Skeletal muscle tissue (tissue), 4 donors: Measurements from ENCODE around the gene SLITRK3. TPM values are rescaled to one million over a fixed set of nuclear protein-coding genes. Genes with fewer than 3 reads are reported as not detected.

Experiments used
- H3K27ac ChIP-seq: one replicate; pipeline ENCODE4 v1.7.0; 2013; ENCODE audit warnings: mild to moderate bottlenecking, low read depth, low read length, inconsistent platforms
- H3K27me3 ChIP-seq, 3 donors: one replicate each; pipeline ENCODE4 v1.7.0; 2013; ENCODE audit warnings: low read length in 3 of 3; ENCODE audit not compliant: control insufficient read depth in 3 of 3, insufficient read depth in 3 of 3
- H3K36me3 ChIP-seq, 3 donors: one replicate each; pipeline ENCODE4 v1.7.0; 2013; ENCODE audit warnings: low read length in 3 of 3; ENCODE audit not compliant: control insufficient read depth in 3 of 3, insufficient read depth in 3 of 3
- H3K4me1 ChIP-seq, 3 donors: one replicate each; pipeline ENCODE4 v1.7.0; 2013; ENCODE audit warnings: low read length in 3 of 3, mild to moderate bottlenecking in 3 of 3; ENCODE audit not compliant: control insufficient read depth in 3 of 3, insufficient read depth in 3 of 3
- H3K4me3 ChIP-seq, 3 donors: one replicate each; pipeline ENCODE4 v1.7.0; 2013; ENCODE audit warnings: low read length in 3 of 3
- H3K9ac ChIP-seq, 3 donors: one replicate each; pipeline ENCODE4 v1.7.0; 2013; ENCODE audit warnings: low read length in 3 of 3, mild to moderate bottlenecking in 3 of 3, moderate library complexity in 2 of 3, low read depth in 1 of 3
- H3K9me3 ChIP-seq, 3 donors: one replicate each; pipeline ENCODE4 v1.7.0; 2013; ENCODE audit warnings: low read length in 3 of 3; ENCODE audit not compliant: control insufficient read depth in 3 of 3
- total RNA-seq: library from RNA; depleted of rRNA; stranded (reverse); fragments of >200 nt; gene quantifications from one replicate; pipeline ENCODE4 v1.2.3, GENCODE V29; 2014
- donor health status: Osteomylitis.

The SLITRK3 gene
- total RNA-seq, 1 donor from 2014 or later: under 0.01 TPM

- Histone ChIP-seq H3K4me1 (peaks cover 16 to 20% (median 19%) of the 10 kb centered on the region in 3 donors), H3K4me3 (no peak overlapping the region), H3K9ac (no peak overlapping the region), H3K27ac (no peak overlapping the region), H3K36me3 (no peaks in the 10 kb centered on the region), H3K27me3 (peaks cover 46 to 52% (median 48%) of the 10 kb centered on the region in 3 donors), H3K9me3 (no peaks in the 10 kb centered on the region)
Observed at GRCh38 chr3:165192610-165193192, 3.5 kb downstream of the SLITRK3 start.

- H3K36me3 ChIP-seq: no peaks in the 10 kb centered on the region
- no peak overlapping the region for H3K9ac ChIP-seq
- peaks cover 11 to 16% (median 16%) of the 10 kb centered on the region in 3 donors for H3K4me1 ChIP-seq
- no peak overlapping the region for H3K27ac ChIP-seq
- no peak overlapping the region for H3K4me3 ChIP-seq
- H3K27me3 ChIP-seq: peaks cover 34 to 41% (median 37%) of the 10 kb centered on the region in 3 donors
- no peaks in the 10 kb centered on the region for H3K9me3 ChIP-seq
Observed at GRCh38 chr3:165191491-165191890, 4.7 kb downstream of the SLITRK3 start.

GRCh38 chr3:165188452-165188851, 7.7 kb downstream of the SLITRK3 start:
- Histone ChIP-seq H3K9ac (no peak overlapping the region), H3K9me3 (no peaks in the 10 kb centered on the region), H3K4me3 (no peak overlapping the region), H3K27me3 (peaks cover 7 to 13% (median 10%) of the 10 kb centered on the region in 3 donors), H3K27ac (no peak overlapping the region), H3K4me1 (peaks cover 0 to 2% (median 0%) of the 10 kb centered on the region in 3 donors), H3K36me3 (no peaks in the 10 kb centered on the region)

- Histone ChIP-seq H3K4me3 (no peak overlapping the region), H3K27ac (no peak overlapping the region), H3K4me1 (no peaks in the 10 kb centered on the region), H3K9me3 (no peaks in the 10 kb centered on the region), H3K36me3 (no peaks in the 10 kb centered on the region), H3K9ac (no peak overlapping the region), H3K27me3 (peaks cover 0 to 4% (median 0%) of the 10 kb centered on the region in 3 donors)
Observed at GRCh38 chr3:165185707-165186327, 10.4 kb downstream of the SLITRK3 start.

- no peaks in the 10 kb centered on the region for H3K9me3 ChIP-seq
- H3K36me3 ChIP-seq: no peaks in the 10 kb centered on the region
- no peaks in the 10 kb centered on the region for H3K27me3 ChIP-seq
- H3K4me1 ChIP-seq: no peaks in the 10 kb centered on the region
- H3K9ac ChIP-seq: no peak overlapping the region
- no peak overlapping the region for H3K27ac ChIP-seq
- no peak overlapping the region for H3K4me3 ChIP-seq
Observed at GRCh38 chr3:165181556-165181955, 14.6 kb downstream of the SLITRK3 start.

- H3K9ac ChIP-seq: no peak overlapping the region
- H3K4me3 ChIP-seq: no peak overlapping the region
- no peaks in the 10 kb centered on the region for H3K36me3 ChIP-seq
- peaks cover 0 to 4% (median 0%) of the 10 kb centered on the region in 3 donors for H3K27me3 ChIP-seq
- no peak overlapping the region for H3K27ac ChIP-seq
- H3K9me3 ChIP-seq: no peaks in the 10 kb centered on the region
- H3K4me1 ChIP-seq: no peaks in the 10 kb centered on the region
Observed at GRCh38 chr3:165170236-165170635, 25.9 kb downstream of the SLITRK3 start.

GRCh38 chr3:165169368-165169767, 26.8 kb downstream of the SLITRK3 start:
- H3K27me3 ChIP-seq: peaks cover 0 to 4% (median 0%) of the 10 kb centered on the region in 3 donors
- H3K9ac ChIP-seq: no peak overlapping the region
- no peak overlapping the region for H3K27ac ChIP-seq
- H3K4me1 ChIP-seq: no peaks in the 10 kb centered on the region
- H3K4me3 ChIP-seq: no peak overlapping the region
- H3K9me3 ChIP-seq: no peaks in the 10 kb centered on the region
- H3K36me3 ChIP-seq: no peaks in the 10 kb centered on the region

- Histone ChIP-seq H3K9ac (no peak overlapping the region), H3K36me3 (no peaks in the 10 kb centered on the region), H3K4me1 (no peaks in the 10 kb centered on the region), H3K4me3 (no peak overlapping the region), H3K27me3 (no peaks in the 10 kb centered on the region), H3K27ac (no peak overlapping the region), H3K9me3 (no peaks in the 10 kb centered on the region)
Observed at GRCh38 chr3:165162883-165163282, 33.3 kb downstream of the SLITRK3 start.

- Histone ChIP-seq H3K4me3 (no peak overlapping the region), H3K4me1 (no peaks in the 10 kb centered on the region), H3K9me3 (no peaks in the 10 kb centered on the region), H3K27me3 (no peaks in the 10 kb centered on the region), H3K27ac (no peak overlapping the region), H3K9ac (no peak overlapping the region), H3K36me3 (no peaks in the 10 kb centered on the region)
Observed at GRCh38 chr3:165159760-165160421, 36.3 kb downstream of the SLITRK3 start.

- Histone ChIP-seq H3K36me3 (no peaks in the 10 kb centered on the region), H3K4me1 (no peaks in the 10 kb centered on the region), H3K4me3 (no peak overlapping the region), H3K9me3 (no peaks in the 10 kb centered on the region), H3K27me3 (no peaks in the 10 kb centered on the region), H3K9ac (no peak overlapping the region), H3K27ac (no peak overlapping the region)
Observed at GRCh38 chr3:165158011-165158410, 38.2 kb downstream of the SLITRK3 start.
